NCI-H2196 (cell line): ENCODE data around the gene ZNF574.
A peak's percentile ranks its signal among the peaks of the same experiment; 100 is the strongest.
"Not testable (repeated sequence)": the region's sequence is repeated elsewhere in the genome, so short reads cannot be mapped to it uniquely, and the experiment has no call there.

Experiments
- DNase-seq: peaks from one replicate; lab custom pipeline; 2025; ENCODE audit not compliant: unreplicated experiment; lab: John Stamatoyannopoulos, UW

The ZNF574 gene

DNA sequence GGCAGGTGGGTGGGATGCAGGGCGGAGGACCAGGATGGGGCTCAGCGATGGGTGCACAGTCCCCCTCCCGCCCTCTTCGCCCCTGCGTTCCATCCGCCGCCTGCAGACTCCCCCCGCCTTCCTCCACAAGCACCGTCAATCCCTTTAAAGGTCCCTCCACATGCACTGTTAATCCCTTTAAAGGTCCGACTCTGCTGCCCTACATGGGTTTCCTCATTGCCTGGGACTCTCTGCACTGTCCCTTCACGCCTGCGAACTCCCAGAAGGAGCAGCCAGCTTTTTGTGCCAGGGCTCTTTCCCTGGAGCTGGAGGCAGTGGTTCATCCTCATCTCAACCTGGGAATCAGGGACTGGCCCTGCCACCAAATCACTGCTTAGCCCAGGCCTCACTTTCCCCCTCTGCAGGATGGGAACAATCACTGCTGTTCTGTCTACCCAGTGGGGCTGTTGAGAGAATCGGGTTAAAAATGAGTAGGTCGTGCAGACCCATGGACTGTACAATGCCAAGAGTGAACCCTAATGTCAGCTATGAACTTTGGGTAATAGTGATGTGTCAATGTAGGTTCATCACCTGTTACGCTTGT, 20.4 kb downstream of the ZNF574 start:
- DNase-seq: no peak

DNA sequence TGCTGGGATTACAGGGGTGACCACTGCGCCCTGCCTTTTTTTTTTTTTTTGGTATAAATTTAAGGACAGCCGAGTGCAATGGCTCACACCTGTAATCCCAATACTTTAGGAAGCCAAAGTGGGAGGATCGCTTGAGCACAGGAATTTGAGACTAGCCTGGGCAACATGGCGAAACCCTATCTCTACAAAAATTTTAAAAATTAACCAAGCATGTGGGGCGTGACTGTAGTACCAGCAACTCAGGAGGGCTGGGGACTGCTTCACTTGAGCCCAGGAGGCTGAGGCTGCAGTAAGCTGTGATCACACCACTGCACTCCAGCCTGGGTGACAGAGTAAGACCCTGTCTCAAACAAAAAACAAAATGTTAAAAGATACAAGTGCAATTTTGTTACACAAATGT, 21.5 kb downstream of the ZNF574 start:
- no peak for DNase-seq

DNA sequence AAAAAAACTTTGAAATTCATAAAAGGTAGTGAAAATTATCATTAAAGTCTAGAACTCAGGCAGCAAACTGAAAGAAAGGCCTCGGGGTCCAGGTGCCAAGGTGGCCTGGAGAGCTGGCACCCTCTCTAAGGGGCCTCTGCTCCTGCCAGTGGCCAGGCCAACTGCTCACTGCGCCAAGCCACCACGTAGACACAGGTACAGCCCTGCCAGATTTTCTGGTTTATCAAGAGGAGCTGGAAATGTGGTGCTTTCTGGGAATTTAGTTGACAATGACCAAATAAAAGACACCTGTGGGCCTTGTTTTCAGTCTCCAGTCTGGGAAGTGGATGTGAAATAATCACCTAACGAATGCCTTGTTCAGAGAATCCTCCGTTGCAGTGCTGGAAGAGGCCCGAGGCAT, 22.8 kb downstream of the ZNF574 start:
- peak; percentile 63 for DNase-seq

DNA sequence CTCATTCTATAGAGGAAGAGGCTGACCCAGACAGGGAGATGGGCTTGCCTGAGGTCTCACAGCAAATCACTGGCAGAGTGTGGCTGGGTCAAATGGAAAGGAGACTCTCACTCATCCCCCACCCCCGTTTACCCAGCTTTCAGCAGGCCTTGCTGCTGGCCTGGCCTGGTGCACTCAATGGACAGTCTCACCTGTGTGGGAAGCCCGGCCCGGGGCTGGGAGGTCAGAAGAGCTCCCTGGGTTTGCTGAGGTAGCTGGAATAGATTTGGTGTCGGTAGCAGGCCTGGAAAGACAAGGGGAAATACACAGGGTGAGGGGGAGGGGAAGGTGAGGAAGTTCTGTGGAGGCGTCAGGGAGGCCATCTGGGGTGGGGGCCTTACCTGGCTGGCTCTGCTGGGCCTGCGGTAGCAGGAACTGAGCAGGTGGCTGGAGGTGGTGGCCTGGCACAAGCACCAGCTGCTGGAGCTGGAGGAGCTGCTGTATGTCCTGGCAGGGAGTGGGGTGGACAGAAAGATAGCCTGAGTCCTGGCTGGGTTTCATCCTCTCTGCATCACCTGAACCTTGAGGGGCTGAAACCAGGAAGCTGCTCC, 23.5 kb downstream of the ZNF574 start:
- DNase-seq: peak; percentile 54

DNA sequence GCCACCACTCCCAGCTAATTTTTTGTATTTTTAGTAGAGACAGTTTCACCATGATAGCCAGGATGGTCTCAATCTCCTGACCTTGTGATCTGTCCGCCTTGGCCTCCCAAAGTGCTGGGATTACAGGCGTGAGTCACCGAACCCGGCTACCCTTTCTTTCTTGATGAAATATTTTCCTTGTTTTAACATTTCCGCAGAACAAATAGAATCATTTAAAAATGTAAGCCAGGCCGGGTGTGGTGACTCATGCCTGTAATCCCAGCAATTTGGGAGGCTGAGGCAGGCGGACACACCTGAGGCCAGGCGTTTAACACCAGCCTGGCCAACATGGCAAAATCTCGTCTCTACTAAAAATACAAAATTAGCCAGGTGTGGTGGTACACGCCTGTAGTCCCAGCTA, 24.3 kb downstream of the ZNF574 start:
- not testable (repeated sequence) for DNase-seq

DNA sequence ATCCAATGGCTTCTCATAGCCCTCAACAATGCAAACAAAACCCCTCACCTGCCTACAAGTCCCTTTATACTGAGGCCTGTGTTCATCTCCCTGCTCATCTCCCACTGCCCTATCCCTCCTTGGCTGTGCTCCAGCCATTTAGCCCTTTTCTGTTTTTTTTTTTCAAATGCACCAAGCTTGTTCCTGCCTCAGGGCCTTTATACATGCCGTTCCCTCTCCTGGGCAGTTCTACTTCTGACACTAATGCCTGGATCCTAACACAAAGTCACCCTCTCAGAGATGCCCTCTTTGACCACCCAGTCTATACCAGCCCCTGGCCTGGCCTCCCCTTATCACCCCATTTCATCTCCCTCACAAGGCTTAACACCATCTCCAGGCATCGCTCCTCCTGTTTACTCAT, 26.9 kb downstream of the ZNF574 start:
- no peak for DNase-seq

DNA sequence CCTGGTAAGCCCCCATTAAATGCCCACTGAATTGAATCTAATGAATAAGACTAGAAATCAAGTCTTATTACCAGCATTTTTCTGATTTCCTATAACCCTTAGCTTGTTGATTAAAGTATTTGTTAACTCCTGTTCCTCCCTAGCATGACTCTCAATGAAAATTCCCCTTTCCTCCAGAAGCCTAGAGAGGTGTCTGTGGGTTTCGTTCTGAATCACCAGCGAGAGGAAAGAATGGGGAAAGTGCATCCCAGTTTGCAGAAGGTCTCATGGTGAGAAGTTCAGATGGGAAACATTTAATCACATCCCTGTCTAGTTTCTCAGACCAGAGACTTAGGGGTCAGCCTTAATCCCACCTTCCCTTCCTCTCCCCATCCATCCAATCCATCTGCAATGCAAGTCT, 29.4 kb downstream of the ZNF574 start:
- DNase-seq: no peak

DNA sequence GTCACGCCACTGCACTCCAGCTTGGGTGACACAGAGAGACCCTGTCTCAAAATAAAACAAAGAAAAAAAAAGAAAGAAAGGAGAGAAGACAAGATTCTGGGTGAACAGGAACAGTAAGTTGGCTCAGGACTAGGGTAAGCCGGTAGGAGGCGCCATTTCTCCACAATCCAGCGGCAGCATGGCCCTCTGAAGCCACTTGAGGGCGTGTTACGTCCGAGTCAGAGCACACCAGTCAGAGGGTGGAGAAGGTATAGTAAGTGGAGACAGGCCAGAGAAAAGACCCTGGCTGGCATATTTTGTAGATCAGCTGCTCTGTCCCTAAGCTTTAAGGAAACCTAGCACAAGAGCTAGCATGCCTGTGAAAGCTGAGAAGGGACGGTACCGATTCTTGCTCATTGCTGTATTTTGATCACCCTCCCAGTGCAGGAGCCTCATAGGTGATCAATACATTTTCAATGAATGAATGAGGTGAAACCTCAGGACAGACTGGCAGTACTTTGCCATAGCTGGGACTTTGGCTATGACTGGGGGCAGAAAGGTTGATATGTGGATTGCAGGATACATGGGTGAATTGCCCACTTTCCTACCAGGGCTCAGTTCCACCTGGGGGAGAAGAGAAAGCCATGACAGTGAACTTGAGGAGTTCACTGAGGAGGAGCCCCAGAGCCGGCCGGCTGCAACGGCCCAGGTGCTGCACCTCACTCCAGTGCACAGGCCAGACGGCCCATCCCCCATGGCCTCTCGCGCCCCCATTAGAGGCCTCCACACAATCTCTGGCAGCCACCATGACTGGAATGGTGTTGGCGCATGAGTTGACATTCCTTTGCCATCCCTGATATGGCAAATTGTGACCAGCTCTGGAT, 32.8 kb downstream of the ZNF574 start:
- peak; percentile 84 for DNase-seq

DNA sequence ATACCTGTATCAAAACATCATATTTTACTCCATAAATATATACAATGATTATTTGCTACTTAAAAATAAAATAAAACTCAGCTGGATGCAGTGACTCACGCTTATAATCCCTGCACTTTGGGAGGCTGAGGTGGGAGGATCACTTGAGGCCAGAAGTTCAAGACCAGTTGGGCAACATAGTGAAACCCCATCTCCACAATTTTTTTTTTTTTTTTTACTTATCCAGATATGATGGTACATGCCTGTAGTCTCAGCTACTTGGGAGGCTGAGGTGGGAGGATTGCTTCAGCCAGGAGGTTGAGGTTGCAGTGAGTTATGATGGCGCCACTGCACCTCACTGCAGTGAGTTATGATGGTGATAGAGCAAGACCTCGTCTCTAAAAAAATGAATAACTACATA, 33.9 kb downstream of the ZNF574 start:
- DNase-seq: no peak

DNA sequence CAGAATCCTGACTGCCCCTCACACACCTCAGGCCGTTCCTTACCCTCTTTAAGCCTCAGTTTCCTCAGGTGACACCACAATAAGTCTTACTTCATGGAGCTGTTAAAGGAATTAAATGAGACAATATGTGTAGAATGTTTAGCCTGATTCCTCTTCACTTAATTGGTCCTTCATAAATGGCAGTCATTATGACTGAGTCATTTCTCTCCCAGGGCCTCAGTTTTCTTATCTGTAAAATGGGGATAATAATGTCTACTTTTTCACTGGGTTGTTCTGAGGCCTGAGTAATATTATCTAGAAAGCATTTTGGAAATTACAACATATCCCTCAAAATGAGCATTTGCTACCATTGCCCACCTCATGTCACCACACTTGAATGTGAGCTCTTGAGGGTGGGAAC, 34.7 kb downstream of the ZNF574 start:
- DNase-seq: no peak

DNA sequence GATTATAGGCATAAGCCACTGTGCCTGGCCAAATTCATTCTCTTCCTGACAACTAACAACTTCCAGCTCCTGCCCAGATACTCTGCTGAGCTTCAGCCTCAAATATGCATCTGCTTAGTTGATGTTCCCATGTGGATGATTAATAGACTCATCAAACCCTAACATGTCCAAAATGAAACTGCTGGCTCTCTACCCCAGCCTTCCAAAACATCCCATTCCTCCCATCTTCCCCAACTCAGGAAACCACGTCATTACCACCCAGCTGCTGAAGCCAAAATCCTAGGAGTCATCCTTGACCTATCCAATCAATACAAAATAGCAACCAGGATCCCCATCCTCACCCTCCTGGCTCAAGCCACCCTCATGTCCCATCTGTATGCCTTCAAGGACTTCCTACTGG, 35.4 kb downstream of the ZNF574 start:
- no peak for DNase-seq

DNA sequence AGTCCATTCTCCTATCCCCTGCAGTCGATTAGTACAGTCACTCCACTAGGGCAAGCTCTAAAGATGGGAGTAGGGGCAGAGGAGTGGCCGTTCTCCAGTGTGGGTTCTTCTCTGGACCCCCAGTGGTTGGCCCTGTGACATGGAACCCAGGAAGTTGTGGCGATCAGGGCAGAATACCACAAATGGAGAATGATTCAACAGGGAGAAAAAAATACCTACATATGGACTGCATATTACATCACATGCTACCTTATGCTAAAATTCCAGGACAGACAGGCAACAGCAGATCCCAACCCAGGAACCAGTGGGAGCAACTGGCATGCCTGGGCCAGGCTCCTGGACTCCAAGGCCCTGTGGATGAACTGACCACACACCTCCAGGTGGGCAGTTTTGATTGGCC, 35.8 kb downstream of the ZNF574 start:
- DNase-seq: no peak

DNA sequence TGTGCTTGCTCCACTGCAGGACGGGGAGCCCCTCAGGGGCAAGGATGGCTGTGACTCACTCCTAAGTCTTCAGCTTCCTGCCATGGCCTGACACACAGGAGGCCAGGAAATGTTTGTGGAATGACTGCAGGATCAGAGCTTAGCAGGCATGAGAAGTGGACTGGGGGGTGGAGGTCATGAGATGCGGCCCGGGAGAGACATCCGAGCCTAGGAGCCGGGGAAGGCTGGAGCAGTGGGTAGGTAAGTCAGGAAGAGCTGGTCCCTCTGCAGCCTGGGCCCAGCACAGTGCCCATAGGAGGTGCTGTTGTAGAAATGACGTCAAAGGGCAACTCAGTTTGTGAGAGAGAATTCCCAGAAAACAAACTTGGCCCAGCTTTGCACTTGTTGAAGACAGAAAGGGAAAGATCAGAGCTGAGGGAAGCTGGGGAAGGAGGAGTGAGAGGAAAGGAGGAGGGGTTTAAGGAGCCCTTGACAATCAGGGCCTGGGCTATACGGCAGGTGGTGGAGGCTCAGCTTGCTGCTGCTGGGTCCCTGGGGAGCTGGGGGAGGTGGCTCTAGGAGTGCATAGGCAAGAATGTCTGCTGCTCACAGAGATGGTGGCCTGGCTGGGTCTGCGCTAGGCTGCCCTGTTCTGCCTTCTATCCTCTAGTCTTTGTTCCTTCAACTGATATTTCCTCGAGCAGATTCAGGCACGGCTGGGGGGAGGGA, 37.8 kb downstream of the ZNF574 start:
- peak; percentile 33 for DNase-seq

DNA sequence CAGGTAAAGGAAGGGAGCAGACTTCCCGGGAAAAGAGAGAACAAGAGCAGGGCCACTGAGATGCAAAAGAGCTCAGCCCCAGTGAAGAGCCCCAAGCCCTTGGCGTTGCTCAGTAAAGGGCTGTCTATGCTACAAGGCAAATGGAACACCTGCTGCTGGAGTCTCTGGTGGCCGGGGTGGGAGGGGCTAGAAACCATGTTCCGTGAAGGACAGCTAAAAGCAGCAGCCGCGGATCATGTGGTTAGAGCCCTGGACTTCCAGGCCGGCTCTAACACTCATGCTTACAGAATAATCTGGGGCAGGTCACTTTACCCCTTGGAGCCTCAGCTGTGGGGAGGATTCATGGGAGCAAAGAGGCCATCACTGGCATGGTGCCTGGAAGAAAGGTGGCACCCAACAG, 38.4 kb downstream of the ZNF574 start:
- peak; percentile 79 for DNase-seq

DNA sequence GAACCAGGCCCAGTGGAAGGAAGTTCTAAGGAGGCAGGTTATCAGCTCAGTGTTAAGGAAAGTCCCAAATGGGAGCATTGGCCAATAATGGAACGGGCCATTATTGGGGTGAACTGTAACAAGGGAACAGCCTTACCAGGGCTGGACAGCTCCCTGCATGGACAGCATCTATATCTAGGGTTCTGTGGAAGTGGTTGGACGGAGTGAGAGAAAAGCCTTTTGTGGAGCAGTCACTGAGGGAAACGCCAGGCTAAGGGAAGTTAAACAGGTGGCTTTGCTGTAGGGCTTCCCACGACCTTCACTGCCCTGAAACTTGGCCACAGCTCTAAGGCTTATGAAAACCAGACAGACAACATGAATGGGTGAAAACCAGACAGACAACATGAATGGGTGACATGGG, 39.3 kb downstream of the ZNF574 start:
- no peak for DNase-seq

DNA sequence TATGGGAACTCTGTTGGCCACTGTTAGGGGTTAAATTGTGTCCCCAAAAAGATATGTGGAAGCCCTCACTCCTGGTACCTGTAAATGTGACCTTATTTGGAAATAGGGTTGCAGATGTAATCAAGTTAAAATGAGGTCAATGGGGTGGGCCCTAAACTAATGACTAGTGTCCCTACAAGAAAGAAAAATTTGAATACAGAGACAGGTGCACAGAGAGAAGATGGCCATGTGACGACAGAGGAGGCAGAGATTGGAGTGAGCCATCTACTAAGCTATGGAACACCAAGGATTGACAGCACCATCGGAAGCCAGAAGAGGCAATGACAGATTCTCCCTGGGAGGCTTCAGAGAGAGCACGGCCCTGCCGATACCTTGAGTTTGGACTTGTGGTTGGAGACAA, 39.7 kb downstream of the ZNF574 start:
- no peak for DNase-seq

DNA sequence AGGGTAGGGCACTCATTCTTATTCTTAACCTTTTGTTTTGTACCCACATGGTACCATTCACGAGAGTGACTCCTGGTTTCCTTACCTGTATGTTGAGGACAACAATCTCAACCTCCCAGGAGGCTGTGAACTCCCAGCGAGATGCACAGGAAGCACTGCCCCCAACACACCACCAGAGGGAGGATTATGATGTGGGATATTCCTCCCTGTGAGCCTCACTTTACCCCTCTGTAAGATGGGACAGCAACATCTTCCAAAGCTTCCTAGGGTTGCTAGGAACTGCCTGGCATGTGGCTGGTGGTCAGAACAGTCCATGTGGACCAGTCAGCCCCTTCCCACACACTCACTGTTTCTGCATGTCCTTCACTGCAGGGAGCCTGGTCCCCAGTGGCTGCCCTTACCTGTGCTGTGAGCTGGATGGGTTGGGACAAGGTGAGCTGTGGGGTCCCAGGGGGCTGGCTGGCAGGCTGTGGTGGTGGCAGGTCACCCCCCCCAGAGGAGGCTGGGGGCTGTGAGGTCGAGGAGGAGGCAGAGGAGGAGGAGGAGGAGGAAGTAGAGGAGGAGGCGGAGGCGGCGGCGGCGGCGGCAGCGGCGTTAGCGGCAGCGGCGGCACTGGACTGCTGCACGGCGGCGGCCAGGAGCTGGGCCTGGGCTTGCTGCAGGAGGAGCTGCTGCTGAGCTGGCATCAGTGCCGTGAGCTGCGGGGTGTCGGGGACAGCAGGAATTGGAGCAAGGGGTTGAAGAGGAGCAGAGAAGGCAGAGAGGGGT, 40.5 kb downstream of the ZNF574 start:
- DNase-seq: no peak

DNA sequence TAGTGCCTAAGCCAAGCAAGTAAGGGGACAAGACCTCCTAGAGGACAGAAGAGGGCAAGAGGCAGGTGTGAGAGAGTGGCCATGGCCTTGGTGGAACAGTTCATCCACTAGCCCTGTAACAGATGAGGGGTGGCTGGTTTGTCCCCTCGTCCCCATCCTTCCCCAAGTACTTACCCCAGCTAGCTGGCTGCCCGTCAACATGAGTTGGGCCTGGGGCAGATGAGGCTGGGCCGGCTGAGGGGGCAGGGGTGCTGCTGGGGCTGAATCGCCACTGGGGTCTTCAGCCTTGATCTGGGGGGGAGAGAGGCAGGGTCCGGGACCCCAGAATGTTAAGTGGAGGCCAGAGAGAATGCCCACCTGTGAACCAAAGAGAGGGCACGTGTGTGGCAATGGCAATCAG, 41.1 kb downstream of the ZNF574 start:
- DNase-seq: no peak

DNA sequence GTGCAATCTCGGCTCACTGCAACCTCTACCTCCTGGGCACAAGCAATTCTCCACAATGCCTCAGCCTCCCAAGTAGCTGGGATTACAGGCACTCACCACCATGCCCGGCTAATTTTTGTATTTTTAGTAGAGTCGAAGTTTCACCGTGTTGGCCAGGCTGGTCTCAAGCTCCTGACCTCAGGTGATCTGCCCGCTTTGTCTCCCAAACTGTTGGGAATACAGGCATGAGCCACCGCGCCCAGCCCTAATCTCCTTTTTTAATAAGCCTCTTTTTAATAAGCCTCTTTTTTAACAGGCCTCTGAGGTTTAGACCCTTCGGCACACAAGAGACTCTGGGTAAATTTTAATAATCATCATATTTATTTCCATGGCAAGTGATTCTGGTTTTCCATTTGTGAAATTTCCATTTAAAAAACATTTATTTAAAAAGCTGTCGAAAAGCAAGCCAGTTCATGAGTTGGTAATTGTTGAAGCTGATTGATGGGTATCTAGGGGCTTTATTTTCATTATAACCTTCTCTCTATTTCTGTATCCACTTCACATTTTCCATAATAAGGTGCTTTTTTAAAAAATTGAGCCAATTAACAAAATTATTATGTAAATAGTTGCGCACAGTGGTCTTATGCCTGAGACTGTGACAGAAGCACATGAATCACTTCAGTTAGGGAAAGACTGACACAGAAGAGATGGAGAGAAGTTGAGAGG, 44.5 kb downstream of the ZNF574 start:
- no peak for DNase-seq

DNA sequence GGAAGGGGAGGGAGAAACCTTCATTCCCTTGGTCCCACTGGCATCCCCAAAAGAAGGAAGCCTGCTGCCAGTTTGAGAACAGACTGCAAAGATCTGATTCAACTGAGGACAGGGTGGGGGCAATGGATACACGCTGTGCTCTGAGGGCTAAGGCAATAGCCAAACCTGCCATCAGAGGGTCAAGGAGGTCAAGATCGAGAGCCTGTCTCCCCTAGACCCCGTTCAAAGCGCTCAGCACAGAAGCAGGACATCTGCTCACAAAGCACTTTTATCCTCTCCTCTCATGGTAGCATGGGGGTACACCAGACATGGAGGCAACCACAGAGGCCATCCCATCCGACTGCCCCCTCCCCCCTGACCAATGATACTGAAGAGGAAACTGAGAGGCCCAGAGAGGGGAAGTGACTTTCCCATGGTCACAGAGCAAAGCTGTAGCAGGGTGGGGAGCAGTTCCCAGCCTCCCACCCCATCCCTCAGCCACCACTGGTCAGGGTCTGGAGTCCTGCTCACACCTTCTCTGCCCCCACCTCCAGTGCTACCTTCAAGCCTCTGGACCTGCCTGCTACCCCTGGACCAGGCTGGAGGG, 45.2 kb downstream of the ZNF574 start:
- DNase-seq: no peak
